HepG2 (cell line): ENCODE measurements around the gene FBXO44. TPM values are rescaled to one million over a fixed set of nuclear protein-coding genes. Genes with fewer than 3 reads are reported as not detected.
A peak's percentile ranks its signal among the peaks of the same experiment; 100 is the strongest.

ENCODE experiments used
- BRCA1 ChIP-seq: sonication (generic); formaldehyde crosslinking; IDR thresholded peaks from 2 replicates; pipeline ENCODE4 v1.4.0; 2020; ENCODE audit warnings: missing genetic modification reagents
- CAMTA2 ChIP-seq: sonication (generic); formaldehyde crosslinking; IDR thresholded peaks from 2 replicates; pipeline ENCODE4 v1.4.0; 2020; ENCODE audit warnings: mild to moderate bottlenecking, missing genetic modification reagents, borderline replicate concordance
- CBX2 ChIP-seq, 2 experiments: fragments of 200-600 bp in 1 of 2; sonication (generic); formaldehyde crosslinking in 1 of 2; IDR thresholded peaks; 2 replicates each; pipeline versions ENCODE4 v1.7.0 to v1.8.1; 2018 to 2022; ENCODE audit warnings: low read depth in 2 of 2, low read length in 1 of 2, mild to moderate bottlenecking in 1 of 2, missing genetic modification reagents in 1 of 2
- FOXA3 ChIP-seq: IDR thresholded peaks from 2 replicates; pipeline ENCODE4 v1.6.1; 2016; ENCODE audit warnings: missing genetic modification reagents, missing compliant biosample characterization
- HHEX ChIP-seq: IDR thresholded peaks from 2 replicates; pipeline ENCODE4 v1.6.1; 2016; ENCODE audit warnings: control low read depth
- HMG20A ChIP-seq: IDR thresholded peaks from 2 replicates; pipeline ENCODE4 v1.6.1; 2016; ENCODE audit warnings: borderline replicate concordance
- KLF9 ChIP-seq: IDR thresholded peaks from 2 replicates; pipeline ENCODE4 v1.6.1; 2016; ENCODE audit warnings: low read depth
- MAFK ChIP-seq, 2 experiments: IDR thresholded peaks in 1 of 2; conservative IDR thresholded peaks in 1 of 2; 2 replicates each; pipeline ENCODE4 v1.6.1; 2011; ENCODE audit warnings: improper control_type of control experiment in 2 of 2, low read length in 2 of 2
- NCOR1 ChIP-seq: fragments of 200-600 bp; sonication (generic); IDR thresholded peaks from 2 replicates; pipeline ENCODE4 v1.7.0; 2017; ENCODE audit warnings: antibody characterized with exemption, low read length, borderline replicate concordance
- NFATC3 ChIP-seq: sonication (generic); formaldehyde crosslinking; IDR thresholded peaks from 2 replicates; pipeline ENCODE4 v1.5.1; 2020; ENCODE audit warnings: mild to moderate bottlenecking, missing genetic modification reagents
- SOX13 ChIP-seq, 3 experiments: fragments of 450-650 bp in 1 of 3; sonication (generic) in 1 of 3; formaldehyde crosslinking in 1 of 3; IDR thresholded peaks in 2 of 3; conservative IDR thresholded peaks in 1 of 3; 2 replicates each; pipeline versions ENCODE4 v1.5.0 to v1.6.1; 2016 to 2020; ENCODE audit warnings: antibody characterized with exemption in 1 of 3, mild to moderate bottlenecking in 1 of 3, missing compliant biosample characterization in 1 of 3, missing genetic modification reagents in 1 of 3, moderate library complexity in 1 of 3
- ZFX ChIP-seq: sonication (generic); formaldehyde crosslinking; IDR thresholded peaks from 2 replicates; pipeline ENCODE4 v1.4.0; 2020; ENCODE audit warnings: mild to moderate bottlenecking, low read depth, missing genetic modification reagents, moderate library complexity
- ZNF552 ChIP-seq: sonication (generic); formaldehyde crosslinking; IDR thresholded peaks from 2 replicates; pipeline ENCODE4 v1.9.0; 2022; ENCODE audit warnings: missing genetic modification reagents, mild to moderate bottlenecking, borderline replicate concordance
- ZNF577 ChIP-seq: sonication (generic); formaldehyde crosslinking; IDR thresholded peaks from 2 replicates; pipeline ENCODE4 v1.4.0; 2020; ENCODE audit warnings: mild to moderate bottlenecking, low read depth, missing genetic modification reagents, borderline replicate concordance
- ZNF614 ChIP-seq: IDR thresholded peaks from 2 replicates; pipeline ENCODE4 v1.6.1; 2018; ENCODE audit warnings: missing biosample characterization, missing genetic modification reagents, inconsistent platforms, borderline replicate concordance
- ZNF672 ChIP-seq: sonication (generic); formaldehyde crosslinking; IDR thresholded peaks from 2 replicates; pipeline ENCODE4 v1.8.1; 2022; ENCODE audit warnings: missing genetic modification reagents
- polyA plus RNA-seq, 8 experiments: library from polyadenylated mRNA; depleted of rRNA in 3 of 8; stranded (reverse) in 7 of 8; unstranded in 1 of 8; fragments of >200 nt; fragmentation: Illumina TruSeq in 4 of 8; extraction: Trizol in 4 of 8; gene quantifications; 2 replicates each; pipeline versions ENCODE4 v1.2.1 to v1.2.3, GENCODE V29; 2011 to 2016; ENCODE audit warnings: low read depth in 4 of 8, missing spikeins in 1 of 8, mixed read lengths in 1 of 8; ENCODE audit not compliant: insufficient read depth in 1 of 8
- total RNA-seq, 5 experiments: library from RNA; depleted of rRNA; stranded (reverse); fragments of >200 nt; fragmentation: Illumina TruSeq; extraction: Trizol; gene quantifications; 2 replicates each; pipeline ENCODE4 v1.2.3, GENCODE V29; 2016; ENCODE audit warnings: low read depth in 1 of 5
- TF ChIP-seq, protein P1 (sequence below): IDR thresholded peaks from 2 replicates; pipeline ENCODE4 v1.6.1; 2016; ENCODE audit warnings: control low read depth
- TF ChIP-seq, protein P2 (sequence below): fragments of 450-650 bp; IDR thresholded peaks from 2 replicates; pipeline ENCODE4 v1.6.1; 2017
- TF ChIP-seq, protein P3 (sequence below): sonication (generic); formaldehyde crosslinking; conservative IDR thresholded peaks from 2 replicates; pipeline ENCODE4 v1.8.0; 2022; ENCODE audit warnings: mild to moderate bottlenecking, moderate library complexity, missing genetic modification reagents
- TF ChIP-seq, protein P4 (sequence below): IDR thresholded peaks from 2 replicates; pipeline ENCODE4 v1.6.1; 2016; ENCODE audit warnings: low read depth
- TF ChIP-seq, protein P5 (sequence below): sonication (generic); formaldehyde crosslinking; IDR thresholded peaks from 2 replicates; pipeline ENCODE4 v1.4.0; 2020; ENCODE audit warnings: missing genetic modification reagents
- TF ChIP-seq, protein P6 (sequence below): IDR thresholded peaks from 2 replicates; pipeline ENCODE4 v1.6.1; 2016; ENCODE audit warnings: low read depth, borderline replicate concordance

The FBXO44 gene
- total and polyA plus RNA-seq, 2 of the 13 experiments (the other 11 are each of a cell fraction or from before 2014, with no cell fraction given): 22.4 to 27.9 TPM

DNA sequence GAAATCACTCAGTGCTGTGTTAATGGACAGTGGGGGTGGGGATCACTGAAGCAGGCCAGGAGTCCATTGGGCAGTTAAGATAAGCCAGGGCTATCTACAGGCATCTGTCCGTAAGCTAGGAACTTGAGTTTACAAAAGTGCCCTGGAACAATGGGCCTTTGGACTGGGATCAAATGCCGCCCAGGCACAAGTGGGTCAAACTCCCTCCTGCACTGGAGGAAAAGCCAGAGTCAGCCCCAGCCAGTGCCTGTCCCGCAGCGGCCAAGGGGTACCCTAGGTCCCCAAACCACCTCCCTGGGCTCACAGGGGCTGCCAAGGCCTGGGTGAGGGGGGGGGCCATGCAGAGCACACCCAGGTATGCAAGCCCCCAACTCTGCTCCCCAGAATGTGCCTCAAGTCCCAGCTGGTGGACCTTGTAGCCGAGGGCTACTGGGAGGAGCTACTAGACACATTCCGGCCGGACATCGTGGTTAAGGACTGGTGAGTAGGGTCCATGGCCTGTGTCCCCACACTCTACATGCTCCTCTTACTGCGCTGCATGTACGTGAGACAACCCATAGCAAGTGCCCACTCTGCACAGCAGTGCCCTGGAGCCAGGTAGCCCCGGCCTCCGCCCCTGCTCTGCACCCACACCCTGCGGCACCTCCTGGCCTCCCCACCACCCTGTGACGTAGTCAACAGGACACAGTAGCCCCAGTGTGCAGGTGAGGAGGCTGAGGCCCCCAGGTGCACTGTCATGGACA lies 17.0 kb downstream of the FBXO44 start (continued):
- TF ChIP-seq, protein P1, sequence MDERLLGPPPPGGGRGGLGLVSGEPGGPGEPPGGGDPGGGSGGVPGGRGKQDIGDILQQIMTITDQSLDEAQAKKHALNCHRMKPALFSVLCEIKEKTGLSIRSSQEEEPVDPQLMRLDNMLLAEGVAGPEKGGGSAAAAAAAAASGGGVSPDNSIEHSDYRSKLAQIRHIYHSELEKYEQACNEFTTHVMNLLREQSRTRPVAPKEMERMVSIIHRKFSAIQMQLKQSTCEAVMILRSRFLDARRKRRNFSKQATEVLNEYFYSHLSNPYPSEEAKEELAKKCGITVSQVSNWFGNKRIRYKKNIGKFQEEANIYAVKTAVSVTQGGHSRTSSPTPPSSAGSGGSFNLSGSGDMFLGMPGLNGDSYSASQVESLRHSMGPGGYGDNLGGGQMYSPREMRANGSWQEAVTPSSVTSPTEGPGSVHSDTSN (CRISPR knock-in tag): no peak
- TF ChIP-seq FOXA3 (CRISPR knock-in tag): peak; percentile 37; the same call in 1 of the 2 replicates
- TF ChIP-seq CAMTA2: no peak
- TF ChIP-seq HMG20A (CRISPR knock-in tag): peak; percentile 28; the same call in 1 of the 2 replicates
- TF ChIP-seq HHEX (CRISPR knock-in tag): no peak; the same call in 1 of the 2 replicates
- peak; percentile 65; the same call in 1 of the 2 replicates for TF ChIP-seq SOX13 (IDR thresholded peaks at IDR 0.05)
- peak in 1 of 2 experiments; percentile 88; a peak in 2 of 4 replicates for TF ChIP-seq SOX13 (CRISPR knock-in tag; conservative IDR thresholded peaks at IDR 0.05 in 1 of 2, IDR thresholded peaks at IDR 0.05 in 1 of 2)
- TF ChIP-seq, protein P2, sequence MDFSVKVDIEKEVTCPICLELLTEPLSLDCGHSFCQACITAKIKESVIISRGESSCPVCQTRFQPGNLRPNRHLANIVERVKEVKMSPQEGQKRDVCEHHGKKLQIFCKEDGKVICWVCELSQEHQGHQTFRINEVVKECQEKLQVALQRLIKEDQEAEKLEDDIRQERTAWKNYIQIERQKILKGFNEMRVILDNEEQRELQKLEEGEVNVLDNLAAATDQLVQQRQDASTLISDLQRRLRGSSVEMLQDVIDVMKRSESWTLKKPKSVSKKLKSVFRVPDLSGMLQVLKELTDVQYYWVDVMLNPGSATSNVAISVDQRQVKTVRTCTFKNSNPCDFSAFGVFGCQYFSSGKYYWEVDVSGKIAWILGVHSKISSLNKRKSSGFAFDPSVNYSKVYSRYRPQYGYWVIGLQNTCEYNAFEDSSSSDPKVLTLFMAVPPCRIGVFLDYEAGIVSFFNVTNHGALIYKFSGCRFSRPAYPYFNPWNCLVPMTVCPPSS: no peak
- TF ChIP-seq ZNF672 (CRISPR knock-in tag): no peak
- TF ChIP-seq, protein P3, sequence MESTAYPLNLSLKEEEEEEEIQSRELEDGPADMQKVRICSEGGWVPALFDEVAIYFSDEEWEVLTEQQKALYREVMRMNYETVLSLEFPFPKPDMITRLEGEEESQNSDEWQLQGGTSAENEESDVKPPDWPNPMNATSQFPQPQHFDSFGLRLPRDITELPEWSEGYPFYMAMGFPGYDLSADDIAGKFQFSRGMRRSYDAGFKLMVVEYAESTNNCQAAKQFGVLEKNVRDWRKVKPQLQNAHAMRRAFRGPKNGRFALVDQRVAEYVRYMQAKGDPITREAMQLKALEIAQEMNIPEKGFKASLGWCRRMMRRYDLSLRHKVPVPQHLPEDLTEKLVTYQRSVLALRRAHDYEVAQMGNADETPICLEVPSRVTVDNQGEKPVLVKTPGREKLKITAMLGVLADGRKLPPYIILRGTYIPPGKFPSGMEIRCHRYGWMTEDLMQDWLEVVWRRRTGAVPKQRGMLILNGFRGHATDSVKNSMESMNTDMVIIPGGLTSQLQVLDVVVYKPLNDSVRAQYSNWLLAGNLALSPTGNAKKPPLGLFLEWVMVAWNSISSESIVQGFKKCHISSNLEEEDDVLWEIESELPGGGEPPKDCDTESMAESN: 0 out of 2 replicates have a peak, but pooled peaks have one; percentile 57
- TF ChIP-seq, protein P4, sequence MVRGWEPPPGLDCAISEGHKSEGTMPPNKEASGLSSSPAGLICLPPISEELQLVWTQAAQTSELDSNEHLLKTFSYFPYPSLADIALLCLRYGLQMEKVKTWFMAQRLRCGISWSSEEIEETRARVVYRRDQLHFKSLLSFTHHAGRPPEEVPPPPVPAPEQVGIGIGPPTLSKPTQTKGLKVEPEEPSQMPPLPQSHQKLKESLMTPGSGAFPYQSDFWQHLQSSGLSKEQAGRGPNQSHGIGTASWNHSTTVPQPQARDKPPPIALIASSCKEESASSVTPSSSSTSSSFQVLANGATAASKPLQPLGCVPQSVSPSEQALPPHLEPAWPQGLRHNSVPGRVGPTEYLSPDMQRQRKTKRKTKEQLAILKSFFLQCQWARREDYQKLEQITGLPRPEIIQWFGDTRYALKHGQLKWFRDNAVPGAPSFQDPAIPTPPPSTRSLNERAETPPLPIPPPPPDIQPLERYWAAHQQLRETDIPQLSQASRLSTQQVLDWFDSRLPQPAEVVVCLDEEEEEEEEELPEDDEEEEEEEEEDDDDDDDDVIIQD (CRISPR knock-in tag): no peak
- TF ChIP-seq ZNF614 (CRISPR knock-in tag): 0 out of 2 replicates have a peak, but pooled peaks have one; percentile 33
- no peak for TF ChIP-seq ZNF577 (CRISPR knock-in tag)
- peak; percentile 74 for TF ChIP-seq ZFX
- no peak for TF ChIP-seq BRCA1 (CRISPR knock-in tag)
- TF ChIP-seq, protein P5, sequence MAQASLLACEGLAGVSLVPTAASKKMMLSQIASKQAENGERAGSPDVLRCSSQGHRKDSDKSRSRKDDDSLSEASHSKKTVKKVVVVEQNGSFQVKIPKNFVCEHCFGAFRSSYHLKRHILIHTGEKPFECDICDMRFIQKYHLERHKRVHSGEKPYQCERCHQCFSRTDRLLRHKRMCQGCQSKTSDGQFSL (CRISPR knock-in tag): 0 out of 2 replicates have a peak, but pooled peaks have one; percentile 37
- TF ChIP-seq CBX2 (IDR thresholded peaks at IDR 0.05; ENCODE audit: low read depth, low read length): no peak
- TF ChIP-seq CBX2 (CRISPR knock-in tag; IDR thresholded peaks at IDR 0.05; ENCODE audit: low read depth): no peak
- peak; percentile 96 for TF ChIP-seq NCOR1
- no peak for TF ChIP-seq KLF9 (CRISPR knock-in tag)
- TF ChIP-seq, protein P6, sequence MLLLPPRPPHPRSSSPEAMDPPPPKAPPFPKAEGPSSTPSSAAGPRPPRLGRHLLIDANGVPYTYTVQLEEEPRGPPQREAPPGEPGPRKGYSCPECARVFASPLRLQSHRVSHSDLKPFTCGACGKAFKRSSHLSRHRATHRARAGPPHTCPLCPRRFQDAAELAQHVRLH: peak; percentile 51; the same call in 1 of the 2 replicates
- peak in 1 of 2 experiments; percentile 39; a peak in 1 of 4 replicates for TF ChIP-seq MAFK (conservative IDR thresholded peaks at IDR 0.05 in 1 of 2, IDR thresholded peaks at IDR 0.05 in 1 of 2; ENCODE audit: low read length in 2 of 2)
- TF ChIP-seq NFATC3 (CRISPR knock-in tag): no peak
- 0 out of 2 replicates have a peak, but pooled peaks have one; percentile 19 for TF ChIP-seq ZNF552
